HG03457 (cell line): Measurements from ENCODE around the gene RPL41.

Experiments used
- ATAC-seq: cut with Tn5 transposase; IDR thresholded peaks from one replicate; pipeline ENCODE4 v1.9.1; 2021; ENCODE audit warnings: moderate number of reproducible peaks; ENCODE audit not compliant: unreplicated experiment

The RPL41 gene

GRCh38 chr12:56127485-56127887, 11.1 kb downstream of the RPL41 start:
- ATAC-seq, result no peak

GRCh38 chr12:56127888-56128669, 11.6 kb downstream of the RPL41 start, which contains the start of gene ESYT1:
Gene ESYT1 (plus strand): TSS chr12:56128267. CDS start chr12:56128320, 53 bp downstream.
- peak; percentile 78 for ATAC-seq

GRCh38 chr12:56128670-56129205, 12.3 kb downstream of the RPL41 start:
- peak; percentile 1 for ATAC-seq

- ATAC-seq, result peak; percentile 22
Measured at GRCh38 chr12:56129206-56129941, 12.9 kb downstream of the RPL41 start.

- ATAC-seq, result no peak
Measured at GRCh38 chr12:56129942-56130495, 13.6 kb downstream of the RPL41 start.

GRCh38 chr12:56130876-56131275, 14.4 kb downstream of the RPL41 start:
- no peak for ATAC-seq

- no peak for ATAC-seq
Measured at GRCh38 chr12:56134897-56135296, 18.5 kb downstream of the RPL41 start.

GRCh38 chr12:56137853-56138571, 21.6 kb downstream of the RPL41 start:
- no peak for ATAC-seq

- no peak for ATAC-seq
Measured at GRCh38 chr12:56141946-56142784, 25.7 kb downstream of the RPL41 start.

GRCh38 chr12:56143217-56143616, 26.8 kb downstream of the RPL41 start:
- no peak for ATAC-seq

GRCh38 chr12:56143870-56144269, 27.4 kb downstream of the RPL41 start:
- ATAC-seq, result no peak

- no peak for ATAC-seq
Measured at GRCh38 chr12:56145217-56145616, 28.8 kb downstream of the RPL41 start.

- no peak for ATAC-seq
Measured at GRCh38 chr12:56146492-56147460, 30.3 kb downstream of the RPL41 start.

GRCh38 chr12:56150563-56150962, 34.1 kb downstream of the RPL41 start:
- ATAC-seq, result no peak

GRCh38 chr12:56151672-56152131, 35.3 kb downstream of the RPL41 start:
- peak; percentile 26 for ATAC-seq

- ATAC-seq, result peak; percentile 73
Measured at GRCh38 chr12:56152132-56152755, 35.8 kb downstream of the RPL41 start, which contains the start of gene MYL6B. Gene MYL6B (plus strand): TSS chr12:56152587. CDS start chr12:56153919, 1,332 bp downstream.

- ATAC-seq, result no peak
Measured at GRCh38 chr12:56152756-56153677, 36.6 kb downstream of the RPL41 start.
